Left cardiac atrium (tissue), 4 donors: Measurements from ENCODE around the gene IL21R. TPM values are rescaled to one million over a fixed set of nuclear protein-coding genes. Genes with fewer than 3 reads are reported as not detected.
"Not testable (repeated sequence)": the region's sequence is repeated elsewhere in the genome, so short reads cannot be mapped to it uniquely, and the experiment has no call there.

Experiments
- ATAC-seq, 2 donors: fragments of 200-7000 bp; cut with Tn5 transposase; one replicate each; pipeline ENCODE4 v1.9.1; 2020; ENCODE audit warnings: mild to moderate bottlenecking in 2 of 2, moderate library complexity in 2 of 2
- DNase-seq: peaks from one replicate; pipeline ENCODE4 v3.0.0-alpha.2; 2020
- intact Hi-C, 2 donors: fragments of 100-400 bp; cut with DNase I; formaldehyde crosslinking; loops; one replicate each; pipeline versions ENCODE4 v1.14.1 to v1.15.1; 2022 to 2023
- total RNA-seq, 2 donors: library from RNA; stranded (reverse); fragmentation: NEBNext Ultra II Directional; extraction: Animal tissue kit (Norgen Biotek cat#: 25700); gene quantifications; one replicate each; pipeline ENCODE4 v1.2.1, GENCODE V29; 2021
- donor health status: DM: no; HTN: yes; CAD: no.
- donor health status: DM: no; HTN: yes; CAD: no; lungs with severe emphysema.
- donor health status: DM: yes; HTN: yes; CAD: no.
- donor health status: Dilated cardiomyopathy.

The IL21R gene
- total RNA-seq, 2 donors from 2014 or later = 0.18 to 0.63 TPM

DNA sequence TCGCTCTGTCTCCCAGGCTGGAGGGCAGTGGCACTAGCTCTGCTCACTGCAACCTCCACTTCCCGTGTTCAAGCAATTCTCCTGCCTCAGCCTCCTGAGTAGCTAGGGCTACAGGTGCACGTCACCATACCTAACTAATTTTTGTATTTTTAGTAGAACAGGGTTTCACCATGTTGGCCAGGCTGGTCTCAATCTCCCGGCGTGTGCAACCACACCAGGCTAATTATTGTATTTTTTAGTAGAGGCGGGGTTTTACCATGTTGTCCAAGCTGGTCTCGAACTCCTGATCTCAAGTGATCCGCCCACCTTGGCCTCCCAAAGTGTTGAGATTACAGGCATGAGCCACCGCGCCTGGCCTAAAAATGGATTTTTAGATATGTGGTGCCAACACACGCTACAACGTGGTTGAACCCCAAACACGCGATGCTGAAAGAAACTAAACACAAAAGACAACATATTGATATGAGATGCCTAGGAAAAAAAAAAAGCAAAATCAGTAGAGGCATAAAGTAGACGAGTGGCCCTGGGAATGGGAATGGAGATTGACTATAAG is 3.6 kb upstream of the IL21R start:
- DNase-seq, ATAC-seq, intact Hi-C loops: not testable (repeated sequence)

DNA sequence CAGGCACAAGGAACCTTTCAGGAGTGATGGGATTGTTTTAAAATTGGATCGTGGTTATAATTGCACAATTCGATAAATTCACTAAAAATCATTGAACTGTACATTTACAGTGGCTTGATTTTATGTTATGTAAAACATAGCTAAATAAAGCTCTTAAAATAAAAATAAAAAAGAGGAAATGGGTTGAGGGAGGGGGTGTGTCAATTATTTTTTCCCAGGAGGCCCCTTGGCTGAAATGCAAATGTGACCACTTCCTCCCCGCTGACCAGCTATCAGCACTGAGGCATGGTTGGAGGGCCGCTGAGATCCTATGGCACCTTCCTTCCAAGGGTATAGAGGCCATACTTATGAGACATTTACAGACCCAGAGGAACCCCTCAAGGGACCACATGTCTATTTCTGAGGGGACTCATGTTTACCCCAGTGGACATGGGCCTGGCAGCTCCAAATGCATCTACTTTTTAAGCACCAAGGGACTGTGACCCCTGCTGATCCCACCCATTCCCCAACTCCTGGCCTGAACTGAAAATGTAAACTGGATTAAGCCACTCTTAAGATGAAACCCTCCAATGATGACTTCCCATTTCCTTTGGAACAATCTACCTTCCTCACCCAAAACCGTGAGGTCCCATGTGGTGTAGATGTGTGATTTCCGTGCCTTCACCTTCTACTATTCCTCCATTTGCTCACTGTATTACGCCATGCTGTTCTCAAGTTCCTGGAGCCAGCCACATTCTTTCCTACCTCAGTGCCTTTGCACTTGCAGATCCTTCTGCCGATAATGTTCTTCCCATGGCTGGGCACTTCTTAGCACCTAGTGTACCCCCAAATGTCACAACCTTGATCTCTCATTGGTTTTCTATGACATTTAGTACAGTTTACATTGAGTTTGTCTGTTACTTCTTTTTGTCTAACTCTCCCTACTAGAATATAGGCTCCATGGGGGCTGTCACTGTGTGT is 2.8 kb upstream of the IL21R start:
- DNase-seq (no peak), ATAC-seq (no peak)
- intact Hi-C loops = no loop called here

DNA sequence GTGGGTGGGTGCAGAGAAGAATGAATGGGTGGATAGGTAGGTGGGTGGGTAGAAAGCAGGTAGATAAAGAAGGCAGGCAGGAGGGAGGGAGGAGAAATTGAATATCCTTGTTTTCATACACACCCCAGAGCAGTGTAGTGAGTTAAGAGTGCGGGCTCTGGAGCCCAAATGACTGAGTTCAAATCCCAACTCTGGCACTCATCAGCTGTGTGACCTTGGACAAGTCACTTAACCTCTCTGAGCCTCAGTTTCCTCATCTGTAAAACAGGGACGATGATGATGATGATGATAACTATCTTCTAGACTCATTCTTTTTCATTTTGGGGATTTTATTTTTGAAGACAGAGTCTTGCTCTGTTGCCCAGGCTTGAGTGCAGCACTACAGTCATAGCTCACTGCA is 2.0 kb upstream of the IL21R start:
- intact Hi-C loops = no loop called here
- DNase-seq = no peak
- no peak for ATAC-seq

DNA sequence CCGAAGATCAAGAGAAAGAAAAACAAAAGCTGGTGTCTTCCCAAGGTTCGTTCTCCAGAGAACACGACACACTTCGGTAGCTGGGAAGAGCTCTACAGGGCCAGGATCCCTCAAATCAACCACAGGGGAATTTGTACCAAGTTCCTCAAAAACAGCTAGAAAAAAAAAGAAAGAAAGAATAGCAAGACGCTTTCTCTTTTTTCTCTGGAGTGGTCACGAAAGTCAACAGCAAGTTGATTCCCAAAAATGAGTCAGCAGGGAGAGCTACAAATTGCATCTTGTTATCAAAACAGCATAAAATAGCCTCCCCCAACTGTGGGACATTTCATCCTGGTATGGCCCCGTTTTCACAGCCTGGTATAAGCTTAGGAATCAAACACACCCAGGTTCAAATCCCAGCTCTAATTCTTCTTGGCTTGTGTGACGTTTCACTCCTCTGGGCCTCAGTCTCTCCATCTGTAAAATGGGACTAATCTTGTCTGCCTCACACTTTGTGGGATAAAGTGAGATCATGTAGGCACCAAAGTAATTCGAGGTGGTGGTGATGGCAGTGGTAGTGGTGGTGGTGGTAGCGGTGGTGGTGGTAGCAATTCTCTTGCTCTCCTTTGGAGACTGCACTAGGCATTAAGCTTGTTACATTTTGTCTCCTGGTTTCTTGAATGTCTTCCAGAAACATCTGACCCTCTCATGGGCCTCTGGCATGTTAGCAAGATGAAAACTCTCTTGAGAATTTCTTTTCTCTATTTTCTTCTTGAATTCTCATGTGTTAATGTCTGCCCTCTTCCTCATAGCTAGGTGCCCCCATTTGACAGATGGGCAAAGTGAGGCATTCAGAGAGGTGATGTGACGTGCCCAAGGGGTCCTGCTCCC is 988 bp upstream of the IL21R start:
- intact Hi-C loops = no loop called here
- ATAC-seq (no peak), DNase-seq (no peak)

DNA sequence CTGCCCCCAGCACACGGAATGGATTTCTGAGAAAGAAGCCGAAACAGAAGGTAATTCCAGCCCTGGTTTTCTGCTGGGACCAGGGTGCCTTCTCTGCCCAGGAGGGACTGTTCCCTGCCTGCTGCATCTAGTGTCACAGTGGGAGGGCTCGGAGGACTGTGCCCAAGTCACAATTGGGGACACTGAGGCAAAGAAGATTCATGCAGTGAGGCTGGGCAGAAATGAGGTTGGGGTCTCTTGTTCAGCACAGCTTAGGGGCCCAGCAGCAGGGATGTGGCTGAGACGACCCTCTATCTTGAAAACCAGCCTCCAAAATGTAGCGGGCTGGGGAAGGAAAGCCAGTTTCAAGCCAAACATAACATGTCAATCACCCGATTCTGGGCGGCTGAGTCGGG is 592 bp downstream of the IL21R start:
- no peak for DNase-seq
- intact Hi-C loops = no loop called here
- no peak for ATAC-seq

DNA sequence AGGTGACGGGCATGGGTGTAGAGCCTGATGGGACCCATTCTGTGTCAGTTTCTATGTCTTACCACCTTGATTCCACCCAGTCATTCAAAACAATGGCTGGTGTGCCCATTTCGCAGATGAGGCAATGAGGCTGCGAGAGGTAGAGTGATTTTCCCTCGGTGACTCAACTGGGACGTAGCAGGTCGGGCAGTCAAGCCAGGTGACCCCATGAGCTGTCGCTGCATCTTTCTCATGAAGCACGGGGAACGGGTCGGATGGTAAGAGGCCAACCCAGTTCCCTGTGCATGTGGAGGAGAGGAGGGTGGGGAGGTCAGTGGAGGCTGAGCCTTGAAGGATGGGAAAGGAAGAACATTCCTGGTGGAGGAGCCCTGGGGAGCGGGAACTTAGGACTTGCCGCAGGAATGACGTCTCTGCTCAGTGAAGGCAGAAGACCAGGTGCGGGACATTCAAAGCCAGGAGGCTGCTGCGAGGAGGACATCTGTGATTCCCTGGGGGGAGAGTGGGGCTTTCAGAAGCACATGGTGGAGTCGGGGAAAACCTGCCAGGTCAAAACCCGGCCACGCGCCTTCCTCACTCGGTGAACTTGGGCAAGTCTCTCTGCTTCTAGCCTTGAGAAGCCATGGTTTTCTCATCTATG is 1.1 kb downstream of the IL21R start:
- ATAC-seq (no peak), DNase-seq (no peak)
- intact Hi-C loops = no loop called here

DNA sequence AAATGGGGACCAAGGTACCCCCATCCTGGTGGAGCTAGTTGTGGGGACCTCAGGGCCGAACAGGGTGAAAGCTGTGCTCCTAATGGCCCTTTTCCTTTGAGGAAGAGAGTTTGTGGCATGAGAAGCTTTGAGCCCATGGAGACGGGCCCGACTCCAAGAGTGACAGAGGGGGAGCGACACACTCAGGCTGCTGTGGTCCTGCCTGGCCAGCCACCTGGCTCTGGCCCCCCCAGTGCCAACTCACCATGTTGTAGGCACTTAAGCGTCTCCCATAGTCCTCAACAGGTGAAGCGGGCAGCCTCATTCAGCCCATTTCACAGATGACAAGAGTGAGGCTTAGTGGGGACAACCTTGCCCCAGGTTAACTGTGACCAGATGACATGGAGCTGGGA is 1.6 kb downstream of the IL21R start:
- DNase-seq (no peak), ATAC-seq (no peak)
- intact Hi-C loops = no loop called here

DNA sequence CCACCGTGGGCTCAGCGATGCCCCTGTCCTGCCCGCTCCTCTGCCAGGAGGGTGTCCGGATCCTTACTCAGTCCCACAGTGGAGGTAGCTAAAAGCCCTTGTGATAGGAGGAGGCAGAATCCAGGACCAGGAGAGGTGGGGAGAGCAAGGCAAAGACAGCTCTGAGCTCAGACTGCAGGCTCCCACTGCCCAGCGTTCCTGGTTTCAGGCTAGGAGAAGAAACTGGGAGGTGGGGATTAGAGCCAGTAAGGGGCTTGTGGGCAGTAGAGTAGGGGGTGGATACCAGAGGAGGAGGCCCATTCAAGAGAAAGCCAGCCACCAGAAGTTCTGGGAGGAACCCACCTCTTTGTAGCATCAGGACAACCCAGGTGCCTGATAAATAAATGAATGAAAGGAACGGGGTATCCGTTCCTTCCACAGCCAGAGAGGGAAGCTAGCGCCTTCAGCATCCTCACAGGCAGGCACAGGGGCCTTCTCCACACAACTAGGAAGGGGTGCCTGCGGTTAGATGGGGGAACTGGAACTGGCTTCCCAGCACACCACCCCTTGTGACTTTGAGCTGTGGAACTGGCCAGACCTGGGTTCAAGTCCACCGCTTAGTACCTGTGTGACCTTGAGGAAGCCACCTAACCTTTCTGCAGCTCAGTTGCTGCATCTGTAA is 2.3 kb downstream of the IL21R start:
- intact Hi-C loops = no loop called here
- no peak for DNase-seq
- ATAC-seq = no peak

DNA sequence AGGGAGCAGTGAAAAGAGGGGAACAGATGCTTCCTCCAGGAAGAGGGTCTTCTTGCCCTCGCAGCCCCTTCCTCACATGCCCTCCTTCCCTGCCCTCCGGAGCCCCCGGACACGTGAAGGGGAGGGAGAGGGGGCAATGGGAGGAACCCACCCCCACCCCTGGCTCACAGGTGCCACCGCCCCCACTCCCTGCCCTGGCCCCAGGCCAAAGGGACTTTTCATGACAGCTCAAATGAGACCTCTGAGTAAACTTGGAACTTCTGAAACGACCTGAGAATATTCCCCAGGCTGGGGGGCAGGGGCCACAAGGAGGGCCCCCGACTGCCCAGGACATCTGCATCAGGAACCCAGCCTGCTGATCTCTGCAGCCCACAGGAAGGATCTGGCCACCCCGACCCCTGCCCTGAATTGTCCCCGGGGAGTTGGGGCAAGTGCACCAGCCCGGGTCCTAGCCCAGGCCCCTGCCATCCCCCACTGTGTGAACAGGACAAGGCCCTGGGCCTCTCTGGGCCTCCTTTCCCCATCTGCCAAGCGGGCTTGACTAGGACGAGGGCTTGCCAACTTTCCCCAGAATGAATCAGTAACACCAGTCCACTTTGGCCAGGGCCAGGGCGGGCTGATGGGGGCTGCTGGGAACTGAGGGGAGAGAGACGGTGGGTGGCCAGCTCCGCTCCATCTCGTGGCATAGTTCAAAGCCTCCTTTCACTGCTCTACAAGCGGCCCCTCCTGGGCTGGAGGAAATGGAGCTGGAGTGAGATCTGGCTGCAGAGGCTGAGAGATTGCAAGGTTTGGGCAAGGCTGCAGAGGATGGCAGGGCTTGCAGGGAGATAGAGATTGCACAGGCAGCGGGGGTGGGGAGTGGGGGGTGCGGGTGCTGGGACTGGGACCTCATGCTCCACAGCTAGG is 3.8 kb downstream of the IL21R start:
- ATAC-seq (no peak), DNase-seq (peak; percentile 33)
- intact Hi-C loops = no loop called here

DNA sequence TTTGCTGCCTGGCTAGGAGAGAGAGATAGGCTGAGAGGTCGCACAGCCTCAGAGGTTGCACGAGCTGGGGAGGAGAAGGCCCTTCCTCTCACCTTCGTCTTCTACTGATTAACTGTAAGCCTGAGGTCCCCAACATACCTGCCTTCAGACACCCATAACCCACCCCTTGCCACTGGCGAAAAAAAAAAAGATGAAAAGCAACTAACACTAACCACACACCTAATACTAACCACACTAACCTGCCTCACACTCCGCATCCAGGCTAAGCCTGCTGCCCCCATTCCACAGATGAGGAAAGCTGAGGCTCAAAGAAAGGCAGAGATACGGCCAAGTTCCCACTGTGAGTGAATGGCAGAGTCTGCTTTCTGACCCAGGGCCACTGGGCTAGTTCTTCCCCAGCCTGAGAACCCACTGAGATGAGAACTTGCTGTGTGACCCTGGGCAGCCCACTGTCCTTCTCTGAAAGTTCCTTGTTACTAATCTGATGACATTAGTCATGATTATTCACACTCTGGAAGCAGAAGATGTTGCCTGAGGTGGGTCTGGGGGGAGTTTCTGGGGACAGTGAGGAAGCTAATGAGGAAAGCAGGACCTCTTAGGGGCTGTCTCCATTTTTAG is 4.6 kb downstream of the IL21R start:
- no peak for ATAC-seq
- intact Hi-C loops = no loop called here
- DNase-seq = no peak

DNA sequence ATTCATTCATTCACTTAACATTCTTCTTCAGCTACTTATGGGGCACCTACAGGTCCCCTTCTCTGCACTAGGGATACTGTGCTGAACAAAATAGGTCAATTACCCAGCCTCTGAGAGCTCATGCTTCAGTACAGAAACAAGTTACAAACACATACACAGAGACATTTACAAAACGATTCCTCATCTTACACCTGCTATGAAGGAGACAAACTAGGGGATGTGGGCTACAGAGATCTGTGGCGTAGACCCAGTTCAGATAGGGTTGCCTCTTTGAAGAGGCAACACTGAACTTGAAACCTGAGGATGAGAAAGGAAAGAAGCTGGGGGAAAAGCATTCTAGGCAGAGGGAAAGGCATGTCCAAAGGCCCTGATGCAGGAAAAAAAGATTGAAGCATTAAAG is 5.2 kb downstream of the IL21R start:
- DNase-seq (no peak), ATAC-seq (no peak)
- intact Hi-C loops = no loop called here

DNA sequence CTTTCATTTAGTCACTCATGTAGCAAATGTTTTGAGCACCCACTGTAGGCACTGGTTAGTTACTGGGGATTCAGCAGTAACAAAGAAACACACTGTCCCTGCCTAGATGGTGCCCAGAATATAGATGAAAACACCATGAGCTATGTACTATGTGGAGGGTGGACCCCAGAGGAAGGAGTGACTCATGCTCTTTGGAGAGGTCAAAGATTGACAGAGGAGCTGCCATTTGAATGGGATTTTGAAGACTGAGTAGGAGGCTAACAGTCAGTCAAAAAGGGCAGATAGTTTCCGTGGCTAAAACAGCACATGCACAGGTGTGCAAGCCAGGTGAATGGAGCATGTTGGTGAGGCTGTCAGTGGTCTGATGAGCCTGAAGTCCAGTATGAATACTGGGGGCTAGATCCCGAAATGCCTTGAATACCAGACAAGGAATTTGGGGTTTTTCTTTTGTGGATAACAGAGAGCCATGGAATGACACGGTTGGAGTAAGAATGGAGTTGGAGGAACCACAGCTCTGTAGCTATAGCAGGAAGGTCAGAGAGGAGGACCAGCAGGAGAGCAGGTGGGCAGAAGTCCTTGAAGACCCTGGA is 6.1 kb downstream of the IL21R start:
- ATAC-seq (peak in 1 of 2 donors; percentile 14), DNase-seq (no peak)
- intact Hi-C loops = no loop called here

DNA sequence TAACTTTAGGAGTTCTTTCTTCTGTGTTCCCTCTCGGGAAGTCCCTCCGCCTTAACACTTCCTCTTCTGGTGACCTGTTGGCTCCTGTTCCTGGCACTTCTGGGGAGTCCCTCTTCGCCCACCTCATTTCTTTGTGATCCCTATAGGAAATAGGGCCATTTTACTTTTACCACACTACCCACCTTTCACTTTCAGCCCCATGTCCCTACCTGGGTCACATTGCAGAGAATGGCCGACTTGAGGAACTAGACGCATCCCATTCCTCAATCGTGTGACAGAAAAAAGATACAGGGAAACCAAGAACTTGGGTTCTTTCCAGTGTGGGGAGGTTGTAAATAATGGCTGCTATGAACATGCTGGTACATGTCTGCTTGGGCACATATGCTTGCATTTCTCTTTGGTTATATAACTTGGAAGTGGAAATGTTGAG is 6.6 kb downstream of the IL21R start:
- intact Hi-C loops = no loop called here
- DNase-seq (no peak), ATAC-seq (no peak)

DNA sequence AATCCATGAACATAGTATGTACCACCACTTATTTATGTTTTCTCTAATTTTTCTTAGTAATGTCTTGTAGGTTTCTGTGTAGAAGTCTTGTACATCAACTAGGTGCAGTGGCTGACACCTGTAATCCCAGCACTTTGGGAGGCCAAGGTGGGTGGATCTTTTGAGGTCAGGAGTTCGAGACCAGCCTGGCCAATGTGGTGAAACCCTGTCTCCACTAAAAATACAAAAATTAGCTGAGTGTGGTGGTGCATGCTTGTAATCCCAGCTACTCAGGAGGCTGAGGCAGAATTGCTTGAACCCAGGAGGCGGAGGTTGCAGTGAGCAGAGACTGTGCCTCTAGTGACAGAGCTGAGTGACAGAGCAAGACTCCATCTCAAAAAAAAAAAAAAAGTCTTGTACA is 8.0 kb downstream of the IL21R start:
- intact Hi-C loops, DNase-seq, ATAC-seq: not testable (repeated sequence)

DNA sequence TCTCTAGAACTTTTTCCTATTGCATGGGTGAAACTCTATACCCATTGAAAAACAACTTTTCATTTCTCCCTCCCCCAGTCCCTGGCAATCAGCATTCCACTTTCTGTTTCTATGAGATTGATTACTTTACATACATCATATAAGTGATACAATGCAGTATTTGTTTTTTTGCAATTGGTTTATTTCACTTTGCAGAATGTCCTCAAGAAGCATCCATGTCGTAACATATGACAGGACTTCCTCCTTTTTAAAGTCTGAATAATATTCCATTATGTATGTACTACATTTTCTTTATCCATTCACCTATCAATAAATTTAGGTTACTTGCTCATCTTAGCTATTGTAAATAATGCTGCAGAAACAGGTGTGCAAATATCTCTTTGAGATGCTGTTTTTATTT is 8.8 kb downstream of the IL21R start:
- intact Hi-C loops = no loop called here
- no peak for DNase-seq
- no peak for ATAC-seq

DNA sequence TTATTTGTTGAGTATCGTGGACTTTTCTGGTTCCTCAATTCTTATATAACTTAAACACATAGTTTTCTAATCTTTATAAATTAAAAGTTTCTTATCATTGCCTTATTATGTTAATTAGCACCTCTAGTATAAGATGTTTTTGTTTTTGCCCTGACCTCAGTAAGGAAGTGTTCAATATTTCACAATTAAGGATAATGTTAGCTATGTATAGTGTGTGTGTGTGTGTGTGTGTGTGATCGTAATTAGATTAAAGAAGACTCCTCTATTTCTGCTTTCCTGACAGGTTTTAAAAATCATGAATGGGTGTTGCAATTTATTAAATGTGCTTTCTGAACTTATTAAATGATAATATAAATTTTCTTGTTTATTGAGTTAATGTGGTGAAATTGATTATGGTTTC is 12.0 kb downstream of the IL21R start:
- ATAC-seq = no peak
- intact Hi-C loops = no loop called here
- DNase-seq = no peak

DNA sequence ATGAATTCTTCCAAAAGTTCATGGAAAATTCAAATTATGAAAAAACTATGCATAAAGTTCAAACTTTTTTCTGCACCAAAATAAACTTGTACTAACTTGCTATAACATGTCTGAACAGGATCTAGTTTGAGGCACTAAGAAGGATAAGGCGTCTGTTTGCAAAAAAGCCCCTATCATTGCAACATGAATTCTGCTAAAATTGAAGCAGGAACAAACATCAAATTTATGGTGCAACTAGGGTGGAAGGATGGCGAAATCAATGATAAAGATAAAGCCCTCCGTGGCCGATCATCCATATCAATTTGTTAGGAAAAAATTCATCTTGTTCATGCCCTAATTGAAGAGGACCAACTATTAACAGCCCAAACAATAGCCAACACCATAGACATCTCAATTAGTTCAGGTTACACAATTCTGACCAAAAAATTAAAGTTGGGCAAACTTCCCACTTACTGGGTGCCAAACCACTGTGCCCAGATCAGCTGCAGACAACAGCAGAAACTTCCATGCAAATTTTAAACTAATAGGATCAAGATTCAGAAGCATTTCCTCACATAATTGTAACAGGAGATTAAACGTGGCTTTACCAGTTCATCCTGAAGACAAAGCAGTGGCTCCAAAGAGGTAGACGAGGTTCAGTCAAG is 12.9 kb downstream of the IL21R start:
- ATAC-seq = no peak
- DNase-seq = no peak
- intact Hi-C loops = no loop called here
